ENCODE measurements around the gene SETX.

SETX gene

GRCh38 chr9:132312873-132313272, 41.9 kb downstream of the SETX start:
- Histone ChIP-seq H3K27ac (replicated peaks) (no peak overlapping the region), H3K4me3 (replicated peaks; ENCODE audit: insufficient read depth, low read length) (no peak overlapping the region), H3K27me3 (ENCODE audit: insufficient read depth, poor library complexity, severe bottlenecking) (no peaks in the 10 kb centered on the region)
- no peak for DNase-seq (ENCODE audit: low read depth in 1 of 2, low spot score in 1 of 2)
- TF ChIP-seq CTCF (IDR thresholded peaks at IDR 0.05; ENCODE audit: insufficient read depth, low read length), result no peak
- TF ChIP-seq POLR2AphosphoS5 (IDR thresholded peaks at IDR 0.05; ENCODE audit: low read depth), result no peak
- TF ChIP-seq REST (IDR thresholded peaks at IDR 0.05; ENCODE audit: insufficient replicate concordance, low read depth), result no peak
- no peak for TF ChIP-seq SPI1 (IDR thresholded peaks at IDR 0.05; ENCODE audit: borderline replicate concordance, low read depth)
- no peak for TF ChIP-seq GABPA (IDR thresholded peaks at IDR 0.05; ENCODE audit: low read depth)

- TF ChIP-seq CTCF (IDR thresholded peaks at IDR 0.05; ENCODE audit: insufficient read depth, low read length) (no peak), SPI1 (IDR thresholded peaks at IDR 0.05; ENCODE audit: borderline replicate concordance, low read depth) (no peak), REST (IDR thresholded peaks at IDR 0.05; ENCODE audit: insufficient replicate concordance, low read depth) (no peak), POLR2AphosphoS5 (IDR thresholded peaks at IDR 0.05; ENCODE audit: low read depth) (no peak), GABPA (IDR thresholded peaks at IDR 0.05; ENCODE audit: low read depth) (no peak)
- no peak overlapping the region for H3K4me3 ChIP-seq (replicated peaks; ENCODE audit: insufficient read depth, low read length)
- H3K27me3 ChIP-seq (ENCODE audit: insufficient read depth, poor library complexity, severe bottlenecking), result no peaks in the 10 kb centered on the region
- DNase-seq (ENCODE audit: low read depth in 1 of 2, low spot score in 1 of 2), result no peak
- H3K27ac ChIP-seq (replicated peaks), result no peak overlapping the region
Measured at GRCh38 chr9:132312426-132312825, 42.4 kb downstream of the SETX start.

GRCh38 chr9:132311978-132312377, 42.8 kb downstream of the SETX start:
- Histone ChIP-seq H3K4me3 (replicated peaks; ENCODE audit: insufficient read depth, low read length) (no peak overlapping the region), H3K27ac (replicated peaks) (no peak overlapping the region), H3K27me3 (ENCODE audit: insufficient read depth, poor library complexity, severe bottlenecking) (no peaks in the 10 kb centered on the region)
- no peak for TF ChIP-seq SPI1 (IDR thresholded peaks at IDR 0.05; ENCODE audit: borderline replicate concordance, low read depth)
- TF ChIP-seq REST (IDR thresholded peaks at IDR 0.05; ENCODE audit: insufficient replicate concordance, low read depth), result peak; percentile 80
- TF ChIP-seq CTCF (IDR thresholded peaks at IDR 0.05; ENCODE audit: insufficient read depth, low read length), result no peak
- DNase-seq (ENCODE audit: low read depth in 1 of 2, low spot score in 1 of 2), result no peak
